Peyer's patch (tissue), 4 donors: ENCODE measurements around the gene HTT. TPM values are rescaled to one million over a fixed set of nuclear protein-coding genes. Genes with fewer than 3 reads are reported as not detected.

Source experiments
- DNase-seq, 3 donors: peaks; one replicate each; pipeline ENCODE4 v3.0.0-alpha.2; 2017 to 2019
- H3K27ac ChIP-seq, 4 donors: fragments of 200-600 bp; sonication (generic); one replicate each; pipeline ENCODE4 v1.5.1; 2016 to 2019
- H3K27me3 ChIP-seq, 2 donors: fragments of 200-600 bp; sonication (generic); one replicate each; pipeline ENCODE4 v1.5.1; 2019
- H3K36me3 ChIP-seq, 3 donors: fragments of 200-600 bp; sonication (generic); one replicate each; pipeline ENCODE4 v1.5.1; 2016 to 2019
- H3K4me1 ChIP-seq, 4 donors: fragments of 200-600 bp; sonication (generic); one replicate each; pipeline ENCODE4 v1.5.1; 2016 to 2019
- H3K4me3 ChIP-seq, 4 donors: fragments of 200-600 bp; sonication (generic); 1 replicate in 3 of 4; 2 replicates in 1 of 4; pipeline ENCODE4 v1.5.1; 2016 to 2019; ENCODE audit warnings: mild to moderate bottlenecking in 1 of 4
- H3K9me3 ChIP-seq, 4 donors: fragments of 200-600 bp; sonication (generic); one replicate each; pipeline ENCODE4 v1.5.1; 2016 to 2019; ENCODE audit warnings: mild to moderate bottlenecking in 1 of 4
- CTCF ChIP-seq, 6 experiments: fragments of 450-650 bp in 4 of 6; fragments of 200-600 bp in 2 of 6; sonication (generic) in 1 of 6; IDR thresholded peaks; one replicate each; pipeline ENCODE4 v1.5.1; 2017 to 2019; ENCODE audit warnings: antibody characterized with exemption in 6 of 6, mild to moderate bottlenecking in 3 of 6, moderate library complexity in 1 of 6
- POLR2A ChIP-seq, 2 donors: fragments of 450-650 bp; IDR thresholded peaks; one replicate each; pipeline ENCODE4 v1.5.1; 2017; ENCODE audit warnings: antibody characterized with exemption in 2 of 2, mild to moderate bottlenecking in 2 of 2, moderate library complexity in 2 of 2
- total RNA-seq, 4 donors: library from RNA; depleted of rRNA; stranded (reverse); fragments of >200 nt; gene quantifications; one replicate each; pipeline ENCODE4 v1.1.0, GENCODE V29; 2016

Gene HTT
- total RNA-seq, 4 donors from 2014 or later, result 62.3 to 133 (median 113) TPM

GRCh38 chr4:3037957-3038461 is 36.5 kb upstream of the HTT start:
- peak overlapping the region in 2 of 4 donors; percentile 18 to 21 for H3K4me3 ChIP-seq

GRCh38 chr4:3039706-3040366 is 34.6 kb upstream of the HTT start:
- Histone ChIP-seq H3K4me1 (peaks cover 0 to 35% (median 6%) of the 10 kb centered on the region in 4 donors), H3K27ac (peak overlapping the region in 1 of 4 donors; percentile 77), H3K4me3 (peak overlapping the region in 1 of 4 donors; percentile 41), H3K27me3 (no peaks in the 10 kb centered on the region), H3K9me3 (no peaks in the 10 kb centered on the region), H3K36me3 (no peaks in the 10 kb centered on the region)
- TF ChIP-seq POLR2A (IDR thresholded peaks at IDR 0.05), result no peak
- TF ChIP-seq CTCF (IDR thresholded peaks at IDR 0.05), result no peak
- no peak for DNase-seq

More at GRCh38 chr4:3037957-3038461, 36.5 kb upstream of the HTT start:
- H3K27me3 ChIP-seq, result no peaks in the 10 kb centered on the region
- DNase-seq, result peak in 1 of 3 donors; percentile 49
- no peaks in the 10 kb centered on the region for H3K9me3 ChIP-seq
- H3K27ac ChIP-seq, result no peak overlapping the region
- TF ChIP-seq CTCF (IDR thresholded peaks at IDR 0.05) (no peak), POLR2A (IDR thresholded peaks at IDR 0.05) (no peak)
- H3K4me1 ChIP-seq, result peaks cover 0 to 29% (median 5%) of the 10 kb centered on the region in 4 donors
- no peaks in the 10 kb centered on the region for H3K36me3 ChIP-seq

GRCh38 chr4:3040452-3041191 is 33.9 kb upstream of the HTT start:
- TF ChIP-seq POLR2A (IDR thresholded peaks at IDR 0.05) (no peak), CTCF (IDR thresholded peaks at IDR 0.05) (no peak)
- peak in 2 of 3 donors; percentile 66 to 67 for DNase-seq
- peak overlapping the region in 3 of 4 donors; percentile 77 to 86 (median 77) for H3K27ac ChIP-seq
- peak overlapping the region; percentile 41 to 59 (median 48) for H3K4me3 ChIP-seq
- H3K4me1 ChIP-seq, result peaks cover 0 to 41% (median 10%) of the 10 kb centered on the region in 4 donors
- H3K36me3 ChIP-seq, result no peaks in the 10 kb centered on the region
- H3K9me3 ChIP-seq, result no peaks in the 10 kb centered on the region
- H3K27me3 ChIP-seq, result no peaks in the 10 kb centered on the region

- Histone ChIP-seq H3K36me3 (no peaks in the 10 kb centered on the region), H3K27me3 (no peaks in the 10 kb centered on the region), H3K4me3 (peak overlapping the region; percentile 41 to 59 (median 48)), H3K27ac (peak overlapping the region; percentile 72 to 86 (median 77)), H3K9me3 (no peaks in the 10 kb centered on the region), H3K4me1 (peaks cover 0 to 43% (median 10%) of the 10 kb centered on the region in 4 donors)
- DNase-seq, result peak; percentile 55 to 84 (median 83)
- TF ChIP-seq POLR2A (IDR thresholded peaks at IDR 0.05), result peak; percentile 70 to 82
- no peak for TF ChIP-seq CTCF (IDR thresholded peaks at IDR 0.05)
Measured at GRCh38 chr4:3041192-3042142, 33.0 kb upstream of the HTT start.

- Histone ChIP-seq H3K27me3 (no peaks in the 10 kb centered on the region), H3K36me3 (no peaks in the 10 kb centered on the region), H3K27ac (peak overlapping the region; percentile 72 to 86 (median 77)), H3K4me1 (peaks cover 0 to 41% (median 13%) of the 10 kb centered on the region in 4 donors), H3K4me3 (peak overlapping the region; percentile 41 to 59 (median 48)), H3K9me3 (no peaks in the 10 kb centered on the region)
- DNase-seq, result no peak
- TF ChIP-seq POLR2A (IDR thresholded peaks at IDR 0.05), result no peak
- TF ChIP-seq CTCF (IDR thresholded peaks at IDR 0.05), result no peak
Measured at GRCh38 chr4:3042226-3042625, 32.3 kb upstream of the HTT start.
